SK-N-DZ (cell line): Measurements from ENCODE around the gene PEAK3.
A peak's percentile ranks its signal among the peaks of the same experiment; 100 is the strongest.

ENCODE experiments used
- DNase-seq: peaks from one replicate; pipeline ENCODE4 v3.0.0-alpha.2; 2015; ENCODE audit warnings: low spot score

The PEAK3 gene

DNA sequence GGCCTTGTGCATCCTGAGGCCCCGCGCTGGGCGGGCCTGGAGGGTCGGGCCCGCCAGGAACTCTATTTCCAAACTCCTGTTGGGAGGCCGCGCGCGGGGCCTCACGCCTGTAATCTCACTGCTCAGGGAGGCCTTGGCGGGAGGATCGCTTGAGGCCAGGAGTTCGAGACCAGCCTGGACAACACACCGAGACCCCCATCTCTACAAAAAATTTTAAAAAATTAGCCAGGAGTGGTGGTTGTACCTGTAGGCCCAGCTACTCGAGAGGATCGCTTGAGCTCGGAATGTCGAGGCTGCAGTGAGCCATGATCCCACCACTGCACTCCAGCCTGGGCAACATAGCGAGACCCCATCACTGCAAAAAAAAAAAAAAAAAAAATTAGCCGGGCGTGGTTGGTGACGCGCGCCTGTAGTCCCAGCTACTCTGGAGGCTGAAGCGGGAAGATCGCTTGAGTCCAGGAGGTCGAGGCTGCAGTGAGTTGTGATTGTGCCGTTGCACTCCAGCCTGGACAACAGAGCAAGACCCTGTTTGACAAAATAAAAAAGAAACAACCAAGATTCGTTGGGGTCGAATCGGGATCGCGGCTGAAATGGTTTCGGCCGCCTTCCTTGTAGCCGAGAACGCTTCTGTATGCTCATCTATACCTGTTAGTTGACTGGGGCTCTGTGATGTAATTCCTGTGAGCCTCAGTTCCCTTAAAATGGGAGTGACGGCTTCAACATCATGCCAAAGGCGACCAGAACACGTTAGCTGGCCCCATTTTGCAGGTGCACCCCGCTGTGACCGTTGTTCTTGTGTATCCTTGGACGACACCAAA is 44.7 kb downstream of the PEAK3 start:
- DNase-seq: no peak

DNA sequence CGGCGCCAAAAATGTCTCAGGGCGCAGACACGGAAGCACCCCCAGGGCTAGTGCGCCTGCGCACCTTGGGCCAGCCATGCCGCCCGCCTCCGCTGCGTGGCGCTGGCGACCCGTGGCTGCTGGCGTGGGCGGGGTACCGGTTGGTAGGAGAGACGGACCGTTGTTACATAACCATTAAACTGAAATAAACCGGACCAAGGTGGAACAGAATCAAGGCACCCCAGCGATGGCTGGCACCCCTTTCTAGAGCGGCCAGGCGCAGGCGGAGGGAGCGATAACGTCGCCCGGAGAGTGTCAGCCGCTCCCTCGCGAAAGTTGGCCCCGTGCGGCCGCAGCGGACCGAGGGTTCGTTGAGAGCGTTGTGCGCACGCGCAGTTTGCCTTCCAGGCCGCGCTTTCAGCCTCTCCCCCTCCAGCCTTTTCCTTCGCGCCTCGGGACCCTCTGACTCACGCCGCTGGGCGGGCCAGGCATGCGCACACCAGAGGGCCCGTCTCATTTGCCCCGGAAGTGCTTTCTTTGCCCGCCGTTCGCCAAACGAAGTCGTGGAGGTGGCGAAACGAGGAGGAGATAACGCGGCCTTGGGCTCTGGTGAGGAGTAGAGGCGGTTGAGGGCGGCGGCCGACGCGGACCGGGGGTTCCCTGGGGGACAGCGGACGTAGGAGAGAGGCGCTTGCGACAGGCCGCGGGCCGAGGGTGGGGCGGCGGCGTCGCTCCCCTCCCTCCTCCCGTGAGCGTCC is 45.5 kb downstream of the PEAK3 start, which contains the start of the genes PLEKHJ1 and SF3A2:
Gene PLEKHJ1, minus strand, starts transcription at position 16 of the 737 bp plus-strand sequence. CDS start 81 bp downstream, outside the sequence.
Gene SF3A2, plus strand, starts transcription at position 511 of the 737 bp plus-strand sequence. CDS start 6,595 bp downstream, outside the sequence.
- peak; percentile 97 for DNase-seq

DNA sequence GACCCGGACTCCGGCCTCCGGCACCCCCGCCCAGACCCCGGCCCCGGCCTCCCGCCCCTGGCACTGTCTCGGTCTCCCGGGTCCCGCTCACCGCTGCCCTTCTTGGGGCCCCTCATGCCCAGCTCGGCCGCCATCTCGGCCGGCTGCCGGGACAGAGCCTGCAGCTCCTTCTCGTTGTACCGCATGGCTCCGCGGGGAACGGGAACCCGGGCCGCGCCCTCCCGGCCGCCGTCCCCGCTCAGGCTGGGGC is 46.0 kb downstream of the PEAK3 start:
- no peak for DNase-seq

DNA sequence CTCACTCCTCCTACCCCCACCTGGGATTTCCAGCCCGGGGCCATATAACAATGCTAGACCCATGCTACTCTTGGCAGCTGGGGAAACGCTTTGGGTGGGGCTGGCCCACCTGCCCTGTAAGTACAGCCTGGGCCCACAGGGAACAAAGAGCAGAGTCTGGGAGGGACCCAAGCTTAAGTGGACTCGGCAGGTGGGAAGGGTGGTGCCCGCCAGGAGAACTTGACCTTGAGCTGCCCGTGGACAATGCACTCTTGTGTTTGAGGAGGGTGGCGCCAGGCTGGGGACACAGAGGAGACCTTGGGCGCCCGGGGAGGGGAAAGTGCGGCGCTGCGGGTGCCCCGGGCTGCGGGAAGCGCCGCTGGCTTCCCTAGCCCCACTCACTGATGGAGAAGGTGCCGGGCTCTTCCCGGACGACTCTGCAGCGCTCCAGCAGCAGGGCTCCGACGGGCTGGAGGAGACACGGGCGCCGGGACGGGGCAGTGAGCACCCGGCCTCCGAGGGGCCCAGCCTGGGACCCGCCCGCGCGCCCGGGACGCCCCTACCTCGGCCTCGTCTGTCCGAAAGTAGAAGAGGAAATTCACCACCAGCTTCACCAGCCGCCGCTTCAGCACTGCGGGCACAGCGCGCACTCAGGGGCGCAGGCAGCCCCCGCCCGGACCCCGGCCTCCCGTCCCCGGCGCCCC is 46.5 kb downstream of the PEAK3 start:
- DNase-seq: no peak

DNA sequence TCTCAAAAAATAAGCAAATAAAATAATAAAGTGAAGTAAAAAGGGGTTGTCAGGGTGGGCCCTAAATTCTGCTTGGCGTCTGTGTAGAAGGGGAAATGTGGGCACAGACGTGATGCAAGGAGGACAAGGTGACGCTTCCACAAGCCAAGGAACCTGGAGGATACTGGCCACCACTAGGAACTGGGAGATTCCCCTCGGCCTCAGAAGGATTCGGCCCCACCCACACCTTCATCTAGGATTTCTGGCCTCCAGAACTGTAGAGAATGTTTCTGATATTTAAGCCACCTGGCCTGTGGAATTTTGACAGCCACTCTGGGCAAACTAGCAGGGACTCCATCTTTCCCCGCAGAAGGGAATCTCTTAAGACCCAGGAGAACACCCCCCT is 47.0 kb downstream of the PEAK3 start:
- no peak for DNase-seq

DNA sequence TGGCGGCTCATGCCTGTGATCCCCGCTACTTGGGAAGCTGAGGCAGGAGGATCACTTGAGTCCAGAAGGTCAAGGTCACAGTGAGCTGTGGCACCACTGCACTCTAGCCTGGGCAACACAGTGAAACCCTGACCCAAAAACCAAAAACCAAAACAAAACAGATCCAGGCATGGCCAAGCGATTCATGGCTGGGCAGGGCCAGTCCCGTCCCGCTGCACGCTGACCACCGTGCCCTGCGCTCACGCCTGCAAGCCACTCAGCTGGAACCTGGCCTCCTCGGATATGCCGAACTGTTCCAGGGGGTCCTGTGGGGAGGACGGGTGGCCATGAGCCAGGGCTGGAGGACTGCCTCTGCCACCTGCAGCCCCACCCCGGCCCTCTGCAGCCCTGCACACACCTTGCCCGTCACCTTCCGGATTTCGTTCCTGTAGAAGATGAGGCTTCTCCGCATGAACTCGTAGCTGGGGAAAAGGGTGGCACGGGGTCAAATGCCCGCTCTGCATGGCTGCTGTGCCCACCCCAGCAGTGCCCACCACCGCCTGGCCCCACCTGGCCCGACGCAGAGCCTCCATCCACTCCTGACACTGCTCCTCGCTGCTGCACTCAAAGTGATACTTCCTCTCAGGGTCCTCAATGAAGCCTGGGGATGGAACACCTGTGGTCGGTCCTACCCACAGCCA is 48.2 kb downstream of the PEAK3 start:
- no peak for DNase-seq

DNA sequence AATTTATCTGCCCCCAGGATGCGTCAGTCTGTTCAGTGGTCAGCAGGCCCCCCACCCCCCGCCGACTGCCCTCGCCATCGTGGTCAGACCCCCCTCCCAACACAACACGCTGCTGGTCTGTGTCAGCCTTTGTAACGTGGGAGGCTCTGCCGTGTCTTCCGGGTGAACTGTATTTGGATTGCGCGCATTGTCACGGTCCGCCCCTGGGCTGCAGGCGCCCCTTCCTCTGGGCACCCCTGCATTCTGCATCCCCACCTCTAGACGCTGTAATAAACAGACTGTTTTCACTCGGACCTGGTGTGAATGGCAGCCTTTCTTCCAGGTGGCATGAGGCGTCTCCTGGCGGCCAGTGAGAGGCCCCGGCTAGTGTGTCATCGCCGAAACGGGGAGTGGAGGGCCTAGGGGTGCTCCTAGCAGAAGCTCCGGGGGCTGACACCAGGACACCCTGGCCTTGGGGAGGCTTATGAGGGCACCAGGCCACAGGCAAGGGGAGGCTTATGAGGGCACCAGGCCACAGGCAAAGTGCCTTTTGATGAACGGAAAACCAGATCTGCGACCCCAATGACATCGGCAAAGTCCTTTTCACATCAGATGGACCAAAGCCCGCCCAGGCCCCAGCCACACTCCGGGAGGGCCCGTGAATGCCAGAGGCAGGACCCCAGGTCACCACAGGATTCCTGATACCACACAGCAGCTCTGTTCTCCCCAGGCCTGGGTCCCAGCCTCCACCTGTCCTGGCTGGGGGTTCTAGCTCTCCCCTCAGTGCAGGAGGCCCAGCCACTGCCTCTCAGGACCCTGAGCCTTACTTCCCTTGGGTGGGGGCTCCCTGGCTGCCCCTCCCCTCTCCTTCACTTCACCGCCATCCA is 49.5 kb downstream of the PEAK3 start:
- no peak for DNase-seq

DNA sequence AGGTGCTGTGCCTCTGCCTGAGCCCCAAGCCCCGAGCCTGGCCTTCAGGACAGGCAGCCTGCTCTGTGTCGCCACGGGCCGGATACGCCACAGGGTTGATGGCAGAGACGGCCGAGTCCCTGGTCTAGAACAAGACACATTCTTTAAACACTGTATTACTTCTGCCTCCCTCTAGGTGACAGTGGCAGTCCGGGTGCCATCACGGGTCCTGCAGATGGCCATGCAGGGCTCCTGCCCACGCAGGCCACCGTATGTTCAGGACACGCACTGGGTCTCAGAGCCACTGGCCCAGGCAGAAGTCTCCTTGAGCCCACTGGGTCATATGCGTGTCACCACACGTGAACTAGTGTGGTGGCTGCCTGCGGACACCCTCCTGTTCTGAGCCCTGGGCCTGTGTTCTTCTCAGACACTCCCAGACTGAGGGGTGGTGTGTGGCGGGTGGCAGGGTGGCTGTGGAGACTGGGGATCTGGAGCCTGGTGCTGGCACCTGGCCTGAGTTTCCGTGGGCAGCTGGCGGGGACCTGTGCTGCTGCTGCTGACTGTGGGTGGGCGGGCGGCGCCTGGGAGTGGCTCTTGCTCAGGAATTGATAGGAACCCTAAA is 50.3 kb downstream of the PEAK3 start:
- DNase-seq: no peak

DNA sequence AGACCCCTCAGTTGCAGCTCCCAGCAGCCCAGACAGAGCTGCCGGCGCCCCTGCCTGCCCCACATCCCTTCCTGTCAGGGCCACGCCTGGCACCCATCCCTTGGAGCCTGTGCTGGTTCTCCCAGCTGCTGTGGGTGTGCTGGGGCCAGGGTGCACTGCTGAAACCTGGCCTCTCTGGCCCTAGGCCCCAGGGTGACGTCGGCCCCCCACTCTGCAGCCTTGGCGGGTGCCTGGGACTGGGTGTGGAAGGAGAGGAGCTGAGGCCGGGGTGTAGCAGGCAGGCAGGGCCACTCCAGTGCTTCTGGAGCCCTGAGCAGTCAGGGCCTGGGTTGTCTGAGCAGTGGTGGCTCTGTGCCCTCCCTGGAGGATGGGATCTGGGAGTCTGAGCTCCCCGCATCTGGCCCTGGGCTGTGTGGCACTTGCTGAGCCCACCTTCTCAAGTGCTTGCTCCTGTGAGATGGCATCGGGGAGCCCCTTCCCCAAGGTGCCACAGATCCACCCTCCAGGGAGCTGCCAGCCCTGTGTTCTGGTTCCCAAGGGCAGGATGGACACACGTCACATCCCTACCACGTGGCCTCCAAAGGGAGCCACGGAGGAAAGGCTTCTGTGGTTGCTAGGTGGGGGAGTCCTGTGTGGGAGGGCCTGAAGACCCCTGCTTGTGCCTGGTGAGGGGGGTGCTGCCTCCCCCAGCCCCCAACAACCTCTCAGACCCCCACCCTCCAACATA is 51.0 kb downstream of the PEAK3 start:
- DNase-seq: no peak

DNA sequence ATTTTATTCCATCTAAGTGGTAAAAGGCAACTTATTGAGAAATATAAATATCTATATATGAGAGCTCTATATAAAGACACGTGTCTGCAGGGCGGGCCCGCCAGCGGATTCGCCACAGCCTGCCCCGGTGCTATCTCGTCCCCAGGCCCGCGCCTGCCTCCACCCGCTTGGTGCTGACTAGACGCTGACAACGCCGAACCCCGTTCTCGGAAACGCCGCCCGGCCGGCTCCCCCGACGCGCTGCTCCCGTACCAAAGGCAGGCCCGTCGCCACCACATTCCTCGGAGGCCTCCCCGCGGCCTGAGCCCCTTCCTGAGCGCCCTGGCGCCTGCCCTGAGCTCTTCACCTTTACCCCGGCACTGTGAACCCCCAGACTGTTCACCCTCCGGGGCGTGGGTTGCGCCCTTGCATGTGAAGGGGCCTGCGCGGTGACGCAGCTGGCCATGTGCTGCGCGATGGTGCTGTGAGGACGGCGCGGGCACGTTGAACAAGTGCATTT is 51.9 kb downstream of the PEAK3 start:
- DNase-seq: no peak

DNA sequence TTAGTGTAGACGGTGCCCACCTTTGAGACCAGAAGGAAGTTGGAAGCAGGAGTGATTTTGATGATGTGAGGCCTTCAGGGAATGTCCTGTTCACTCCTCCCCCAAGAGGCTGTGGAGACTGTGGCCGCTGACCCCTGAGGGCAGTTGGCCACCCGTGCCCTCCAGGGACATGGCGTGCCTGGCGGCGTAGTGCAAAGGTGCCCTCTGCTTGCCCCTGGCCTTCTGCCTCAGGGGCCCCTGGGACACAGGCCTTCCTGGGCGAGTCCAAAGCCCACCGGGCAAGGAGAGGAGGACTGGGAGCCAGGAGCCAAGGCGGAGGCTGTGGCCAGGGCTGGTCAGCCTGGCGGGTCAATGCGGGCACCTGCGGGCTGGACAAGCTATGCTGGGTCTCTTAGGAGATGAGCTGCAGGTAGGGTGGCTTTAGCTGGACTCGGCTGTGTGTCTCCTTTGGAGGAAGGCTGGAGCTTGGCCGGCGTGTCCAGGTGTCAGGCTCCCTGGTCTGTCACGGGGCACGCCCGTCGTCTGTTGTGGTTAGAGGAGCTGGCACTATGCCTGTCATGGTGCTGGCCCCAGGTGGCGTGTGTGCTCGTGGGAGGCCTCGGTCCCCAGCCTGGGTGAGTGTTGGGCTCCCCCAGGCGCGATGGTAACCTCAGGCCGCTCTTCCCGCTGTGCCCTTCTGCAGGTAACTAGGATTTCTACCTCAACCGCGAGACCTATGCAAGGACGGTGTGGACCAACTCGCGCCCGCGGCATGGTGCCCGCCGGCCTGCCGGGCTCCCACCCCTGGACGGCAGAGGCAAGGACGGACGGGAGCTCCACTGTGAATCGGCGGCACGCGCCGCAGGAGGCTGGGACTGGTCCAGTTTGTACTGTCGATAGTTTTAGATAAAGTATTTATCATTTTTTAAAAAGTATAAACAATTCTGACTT is 52.6 kb downstream of the PEAK3 start:
- no peak for DNase-seq

DNA sequence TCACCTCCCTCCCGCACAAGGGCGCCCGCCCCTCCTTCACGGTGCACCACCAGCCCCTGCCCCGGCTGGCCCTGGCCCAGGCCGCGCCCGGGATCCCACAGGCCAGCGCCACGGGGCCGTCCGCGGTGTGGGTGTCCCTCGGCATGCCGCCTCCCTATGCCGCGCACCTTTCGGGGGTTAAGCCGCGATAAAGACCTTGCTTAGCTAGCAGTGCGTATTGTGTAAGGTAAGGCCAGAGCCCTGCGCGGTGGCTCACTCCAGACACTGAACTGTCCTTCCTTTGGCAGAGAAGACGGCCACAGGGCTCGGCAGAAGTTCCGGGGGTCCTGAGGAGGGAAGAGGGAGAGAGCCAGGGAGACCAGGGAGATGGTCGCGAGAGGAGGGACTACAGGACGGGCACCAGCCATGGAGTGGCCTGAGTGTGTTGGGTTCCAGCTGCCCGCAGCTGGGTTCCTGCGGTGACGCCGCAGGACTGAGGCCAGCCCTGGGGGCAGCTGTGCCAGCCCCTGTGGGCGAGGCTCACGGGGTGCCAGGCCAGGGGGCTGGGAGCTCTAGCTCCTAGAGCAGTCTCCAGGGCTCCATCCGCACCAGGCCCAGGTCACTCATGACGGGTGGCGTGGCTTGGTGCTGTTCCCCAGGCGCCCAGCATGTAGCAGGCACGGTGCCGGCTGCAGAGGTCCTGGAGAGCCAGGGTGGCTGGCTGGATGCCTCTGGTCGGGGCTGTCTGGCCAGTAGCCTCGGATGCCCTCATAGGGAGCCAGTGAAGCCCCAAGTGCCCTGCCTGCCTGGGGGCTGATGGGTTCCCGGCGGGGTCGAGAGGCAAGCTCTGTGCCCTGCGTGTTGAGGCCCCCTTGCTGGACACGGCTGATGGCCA is 53.6 kb downstream of the PEAK3 start:
- DNase-seq: no peak

DNA sequence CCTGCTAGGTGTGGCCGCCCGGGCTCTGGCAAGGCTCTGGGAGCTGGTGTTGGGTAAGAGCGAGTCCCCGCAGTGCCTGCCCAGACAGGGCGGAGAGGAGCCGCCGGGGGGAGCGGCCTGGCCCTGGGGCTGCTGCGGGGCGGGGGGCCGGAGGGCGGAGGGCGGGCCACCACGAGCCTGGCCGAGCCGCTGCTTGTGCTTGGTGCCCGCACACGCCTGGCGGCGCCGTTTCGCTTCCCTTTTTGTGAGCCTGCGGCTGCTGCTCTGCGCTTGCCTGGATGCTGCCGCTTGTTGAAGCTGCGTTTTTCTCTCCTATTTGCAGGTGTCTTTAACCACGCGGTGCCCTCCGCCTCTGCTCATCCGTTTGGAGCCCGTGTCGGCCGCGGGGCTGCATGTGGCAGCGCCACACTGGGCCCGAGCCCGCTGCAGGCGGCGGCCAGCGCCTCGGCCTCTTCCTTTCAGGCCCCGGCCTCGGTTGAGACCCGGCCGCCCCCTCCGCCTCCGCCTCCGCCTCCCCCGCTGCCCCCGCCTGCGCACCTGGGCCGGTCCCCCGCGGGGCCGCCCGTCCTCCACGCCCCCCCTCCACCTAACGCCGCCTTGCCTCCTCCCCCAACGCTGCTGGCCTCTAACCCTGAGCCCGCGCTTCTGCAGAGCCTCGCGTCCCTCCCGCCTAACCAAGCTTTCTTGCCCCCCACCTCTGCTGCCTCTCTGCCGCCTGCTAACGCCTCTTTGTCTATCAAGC is 54.4 kb downstream of the PEAK3 start:
- DNase-seq: no peak

DNA sequence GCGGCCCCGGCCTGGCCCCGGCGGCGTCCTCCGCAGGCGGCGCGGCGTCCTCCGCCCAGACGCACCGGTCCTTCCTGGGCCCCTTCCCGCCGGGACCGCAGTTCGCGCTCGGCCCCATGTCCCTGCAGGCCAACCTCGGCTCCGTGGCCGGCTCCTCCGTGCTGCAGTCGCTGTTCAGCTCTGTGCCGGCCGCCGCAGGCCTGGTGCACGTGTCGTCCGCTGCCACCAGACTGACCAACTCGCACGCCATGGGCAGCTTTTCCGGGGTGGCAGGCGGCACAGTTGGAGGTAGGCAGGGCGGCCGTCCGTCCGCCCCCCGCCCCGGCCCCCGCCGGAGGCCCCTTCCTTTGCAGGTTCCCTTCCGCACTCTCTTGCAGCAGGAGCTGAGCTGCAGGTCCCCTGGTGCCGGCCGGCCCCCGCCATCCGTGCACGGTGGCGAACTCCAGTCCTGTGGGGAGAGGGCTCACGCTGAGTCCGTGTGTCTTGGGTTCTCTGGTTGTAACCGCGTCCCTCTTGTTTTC is 55.1 kb downstream of the PEAK3 start:
- no peak for DNase-seq

DNA sequence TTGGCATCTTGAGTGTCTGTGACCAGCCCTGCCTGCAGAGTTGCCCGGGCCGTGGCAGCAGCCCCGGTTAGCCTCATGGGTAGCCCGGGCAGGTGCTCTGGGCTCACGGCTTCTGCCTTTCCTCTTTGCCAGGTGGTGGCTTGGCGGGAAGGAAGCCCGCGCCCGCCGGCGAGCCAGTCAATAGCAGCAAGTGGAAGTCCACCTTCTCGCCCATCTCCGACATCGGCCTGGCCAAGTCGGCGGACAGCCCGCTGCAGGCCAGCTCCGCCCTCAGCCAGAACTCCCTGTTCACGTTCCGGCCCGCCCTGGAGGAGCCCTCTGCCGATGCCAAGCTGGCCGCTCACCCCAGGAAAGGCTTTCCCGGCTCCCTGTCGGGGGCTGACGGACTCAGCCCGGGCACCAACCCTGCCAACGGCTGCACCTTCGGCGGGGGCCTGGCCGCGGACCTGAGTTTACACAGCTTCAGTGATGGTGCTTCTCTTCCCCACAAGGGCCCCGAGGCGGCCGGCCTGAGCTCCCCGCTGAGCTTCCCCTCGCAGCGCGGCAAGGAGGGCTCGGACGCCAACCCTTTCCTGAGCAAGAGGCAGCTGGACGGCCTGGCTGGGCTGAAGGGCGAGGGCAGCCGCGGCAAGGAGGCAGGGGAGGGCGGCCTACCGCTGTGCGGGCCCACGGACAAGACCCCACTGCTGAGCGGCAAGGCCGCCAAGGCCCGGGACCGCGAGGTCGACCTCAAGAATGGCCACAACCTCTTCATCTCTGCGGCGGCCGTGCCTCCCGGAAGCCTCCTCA is 55.7 kb downstream of the PEAK3 start:
- no peak for DNase-seq
